HepG2 (cell line): ENCODE data around the gene HDHD3. TPM values are rescaled to one million over a fixed set of nuclear protein-coding genes. Genes with fewer than 3 reads are reported as not detected.
A peak's percentile ranks its signal among the peaks of the same experiment; 100 is the strongest.

Experiments
- BATF2 ChIP-seq: sonication (generic); formaldehyde crosslinking; IDR thresholded peaks from 2 replicates; pipeline ENCODE4 v1.8.0; 2022; ENCODE audit warnings: mild to moderate bottlenecking, missing genetic modification reagents, moderate library complexity
- BRF2 ChIP-seq: sonication (generic); formaldehyde crosslinking; IDR thresholded peaks from 2 replicates; pipeline ENCODE4 v1.8.1; 2022; ENCODE audit warnings: mild to moderate bottlenecking, missing genetic modification reagents
- CHD4 ChIP-seq: fragments of 200-600 bp; sonication (generic); IDR thresholded peaks from 2 replicates; pipeline ENCODE4 v1.7.0; 2017; ENCODE audit warnings: mild to moderate bottlenecking, low read length, borderline replicate concordance
- ISX ChIP-seq: sonication (generic); formaldehyde crosslinking; conservative IDR thresholded peaks from 2 replicates; pipeline ENCODE4 v1.5.0; 2020; ENCODE audit warnings: missing genetic modification reagents
- MIER2 ChIP-seq: IDR thresholded peaks from 2 replicates; pipeline ENCODE4 v1.6.1; 2016; ENCODE audit warnings: missing biosample characterization, missing genetic modification reagents
- NCOA1 ChIP-seq: sonication (generic); formaldehyde crosslinking; IDR thresholded peaks from 2 replicates; pipeline ENCODE4 v1.9.0; 2021; ENCODE audit warnings: missing genetic modification reagents
- NR0B2 ChIP-seq: sonication (generic); formaldehyde crosslinking; IDR thresholded peaks from 2 replicates; pipeline ENCODE4 v1.4.0; 2020; ENCODE audit warnings: mild to moderate bottlenecking, missing genetic modification reagents
- PBX3 ChIP-seq: sonication (generic); formaldehyde crosslinking; IDR thresholded peaks from 2 replicates; pipeline ENCODE4 v1.8.1; 2023; ENCODE audit warnings: missing genetic modification reagents, inconsistent platforms, borderline replicate concordance
- POGK ChIP-seq: sonication (generic); formaldehyde crosslinking; conservative IDR thresholded peaks from 2 replicates; pipeline ENCODE4 v1.8.0; 2022; ENCODE audit warnings: mild to moderate bottlenecking, moderate library complexity, missing genetic modification reagents
- RARA ChIP-seq: IDR thresholded peaks from 2 replicates; pipeline ENCODE4 v1.6.1; 2016; ENCODE audit warnings: missing genetic modification reagents, missing compliant biosample characterization
- ZBTB8A ChIP-seq: sonication (generic); formaldehyde crosslinking; IDR thresholded peaks from 2 replicates; pipeline ENCODE4 v1.4.0; 2020; ENCODE audit warnings: mild to moderate bottlenecking, low read depth, missing genetic modification reagents, borderline replicate concordance
- ZFP1 ChIP-seq: IDR thresholded peaks from 2 replicates; pipeline ENCODE4 v1.6.1; 2016
- ZNF121 ChIP-seq: sonication (generic); formaldehyde crosslinking; IDR thresholded peaks from 2 replicates; pipeline ENCODE4 v1.5.0; 2020; ENCODE audit warnings: mild to moderate bottlenecking, missing genetic modification reagents
- ZNF510 ChIP-seq: sonication (generic); formaldehyde crosslinking; IDR thresholded peaks from 2 replicates; pipeline ENCODE4 v1.4.0; 2020; ENCODE audit warnings: low read depth, mild to moderate bottlenecking, missing genetic modification reagents
- ZNF512B ChIP-seq: sonication (generic); formaldehyde crosslinking; IDR thresholded peaks from 2 replicates; pipeline ENCODE4 v1.5.1; 2020; ENCODE audit warnings: missing genetic modification reagents, mild to moderate bottlenecking, borderline replicate concordance
- ZNF562 ChIP-seq: sonication (generic); formaldehyde crosslinking; IDR thresholded peaks from 2 replicates; pipeline ENCODE4 v1.8.0; 2022; ENCODE audit warnings: missing genetic modification reagents, borderline replicate concordance
- ZNF746 ChIP-seq: sonication (generic); formaldehyde crosslinking; IDR thresholded peaks from 2 replicates; pipeline ENCODE4 v1.8.0; 2022; ENCODE audit warnings: mild to moderate bottlenecking, missing genetic modification reagents
- ZNF781 ChIP-seq: sonication (generic); formaldehyde crosslinking; IDR thresholded peaks from 2 replicates; pipeline ENCODE4 v1.5.1; 2020; ENCODE audit warnings: borderline replicate concordance, mild to moderate bottlenecking, missing genetic modification reagents; ENCODE audit errors: not compliant biosample characterization
- ZNF782 ChIP-seq: sonication (generic); formaldehyde crosslinking; IDR thresholded peaks from 2 replicates; pipeline ENCODE4 v1.4.0; 2020; ENCODE audit warnings: missing genetic modification reagents, mild to moderate bottlenecking, borderline replicate concordance
- polyA plus RNA-seq, 8 experiments: library from polyadenylated mRNA; depleted of rRNA in 3 of 8; stranded (reverse) in 7 of 8; unstranded in 1 of 8; fragments of >200 nt; fragmentation: Illumina TruSeq in 4 of 8; extraction: Trizol in 4 of 8; gene quantifications; 2 replicates each; pipeline versions ENCODE4 v1.2.1 to v1.2.3, GENCODE V29; 2011 to 2016; ENCODE audit warnings: low read depth in 4 of 8, missing spikeins in 1 of 8, mixed read lengths in 1 of 8; ENCODE audit not compliant: insufficient read depth in 1 of 8
- total RNA-seq, 5 experiments: library from RNA; depleted of rRNA; stranded (reverse); fragments of >200 nt; fragmentation: Illumina TruSeq; extraction: Trizol; gene quantifications; 2 replicates each; pipeline ENCODE4 v1.2.3, GENCODE V29; 2016; ENCODE audit warnings: low read depth in 1 of 5

The HDHD3 gene
- total and polyA plus RNA-seq, 2 of the 13 experiments (the other 11 are each of a cell fraction or from before 2014, with no cell fraction given): 23.1 to 38.5 TPM

GRCh38 chr9:113340011-113340699, 36.6 kb downstream of the HDHD3 start, which contains the start of gene WDR31 (continued):
- TF ChIP-seq PBX3 (no peak), ZNF121 (CRISPR knock-in tag) (0 out of 2 replicates have a peak, but pooled peaks have one; percentile 34), NR0B2 (CRISPR knock-in tag) (peak; percentile 49; the same call in 1 of the 2 replicates), ISX (CRISPR knock-in tag) (no peak), POGK (CRISPR knock-in tag) (peak; percentile 92), ZBTB8A (CRISPR knock-in tag) (0 out of 2 replicates have a peak, but pooled peaks have one; percentile 33), ZNF510 (CRISPR knock-in tag) (0 out of 2 replicates have a peak, but pooled peaks have one; percentile 81), ZNF562 (no peak), ZNF746 (CRISPR knock-in tag) (peak; percentile 31; the same call in 1 of the 2 replicates), CHD4 (no peak), BRF2 (CRISPR knock-in tag) (no peak), ZNF512B (CRISPR knock-in tag) (peak; percentile 95; the same call in 1 of the 2 replicates), NCOA1 (CRISPR knock-in tag) (0 out of 2 replicates have a peak, but pooled peaks have one; percentile 25), BATF2 (CRISPR knock-in tag) (peak; percentile 61; the same call in 1 of the 2 replicates), ZNF781 (CRISPR knock-in tag) (peak; percentile 92), MIER2 (peak; percentile 77; the same call in 1 of the 2 replicates), ZFP1 (CRISPR knock-in tag) (peak; percentile 86), RARA (CRISPR knock-in tag) (peak; percentile 58), ZNF782 (CRISPR knock-in tag) (peak; percentile 68; the same call in 1 of the 2 replicates)
